NCI-H2196 treated with DMSO at 0.1 percent for 48 hours (cell line): ENCODE measurements around the gene TULP4.

Experiments used
- DNase-seq: peaks from one replicate; lab custom pipeline; 2025; ENCODE audit not compliant: unreplicated experiment; lab: John Stamatoyannopoulos, UW

TULP4 gene

DNA sequence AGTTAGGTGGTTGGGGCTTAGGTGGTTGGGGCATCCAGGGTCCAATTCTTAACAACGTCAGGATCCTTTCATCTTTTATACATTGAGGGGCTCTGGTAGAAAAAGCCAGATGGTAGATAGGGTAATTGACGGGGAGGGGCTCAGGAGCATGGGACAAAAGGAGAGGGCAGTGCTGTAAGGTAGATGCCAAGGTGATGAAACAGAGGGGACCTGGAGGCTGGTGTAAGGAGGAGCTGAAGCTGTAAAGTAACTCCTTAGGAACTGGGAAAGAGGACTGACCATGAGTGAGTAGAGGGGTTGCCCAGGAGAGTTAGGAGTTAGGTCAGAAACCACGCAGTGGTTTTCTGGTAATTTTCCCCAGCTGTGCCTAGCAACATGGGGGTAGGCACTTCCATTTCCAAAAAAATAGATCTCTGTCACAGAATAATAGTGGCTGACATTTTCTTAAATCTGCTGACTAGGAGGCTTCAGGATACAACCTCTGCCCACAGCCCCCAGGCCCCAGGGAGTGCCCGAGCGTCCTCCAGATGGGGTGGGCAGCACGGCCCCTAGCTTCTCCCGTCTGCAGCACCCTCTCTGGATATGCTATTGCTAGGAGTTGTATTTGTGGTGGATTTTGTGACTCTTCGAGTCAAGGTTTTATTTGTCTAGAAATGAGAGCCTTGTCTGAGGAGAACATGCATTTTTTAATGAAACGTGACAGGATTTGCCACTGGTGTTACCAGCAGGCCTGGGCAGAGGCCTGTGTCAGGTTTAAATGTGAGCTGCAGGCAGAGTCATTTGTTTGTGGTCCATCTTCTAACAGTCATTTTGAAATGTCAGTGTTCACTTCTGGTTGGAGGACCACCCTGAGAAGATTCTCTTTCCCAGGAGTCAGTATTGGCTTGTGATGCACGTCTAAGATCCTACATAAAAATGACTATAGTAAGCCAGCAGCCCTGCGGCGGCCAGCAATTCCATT, 44.6 kb downstream of the TULP4 start:
- no peak for DNase-seq

DNA sequence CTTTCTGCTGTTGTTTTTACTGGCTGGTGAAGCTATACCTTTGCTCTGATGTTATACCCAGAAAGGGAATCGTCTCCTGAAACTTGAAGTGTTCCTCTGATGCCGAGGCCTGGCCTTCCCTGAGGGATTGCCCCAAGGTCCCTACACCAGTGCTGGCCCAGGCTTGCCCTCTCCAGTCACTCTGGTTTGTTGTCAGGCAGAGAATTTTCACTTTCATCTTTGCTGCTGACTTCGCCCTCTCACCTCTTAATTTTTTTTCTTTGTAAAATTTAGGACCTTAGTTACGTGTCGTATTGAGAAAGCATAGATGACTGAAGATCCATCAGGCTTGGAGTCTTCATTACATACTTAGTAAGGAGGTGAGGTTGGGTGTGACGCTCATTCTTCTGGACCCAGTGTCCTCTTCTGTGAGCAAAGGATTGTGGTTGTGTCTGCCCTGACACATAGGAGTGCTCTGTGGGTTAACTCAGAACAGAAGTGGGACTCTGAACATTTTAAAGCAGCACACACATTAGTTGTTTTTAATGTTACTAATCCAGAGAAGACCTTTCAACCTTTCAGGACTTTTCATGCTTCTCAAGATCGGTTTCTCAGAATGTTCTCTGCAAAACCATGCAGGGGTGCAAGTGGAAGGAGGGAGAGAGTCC, 45.4 kb downstream of the TULP4 start:
- no peak for DNase-seq

- no peak for DNase-seq
These were observed 46.3 kb downstream of the TULP4 start for GRCh38 chr6:158358450-158359077.

GRCh38 chr6:158361068-158361467, 48.8 kb downstream of the TULP4 start:
- DNase-seq, result no peak

DNA sequence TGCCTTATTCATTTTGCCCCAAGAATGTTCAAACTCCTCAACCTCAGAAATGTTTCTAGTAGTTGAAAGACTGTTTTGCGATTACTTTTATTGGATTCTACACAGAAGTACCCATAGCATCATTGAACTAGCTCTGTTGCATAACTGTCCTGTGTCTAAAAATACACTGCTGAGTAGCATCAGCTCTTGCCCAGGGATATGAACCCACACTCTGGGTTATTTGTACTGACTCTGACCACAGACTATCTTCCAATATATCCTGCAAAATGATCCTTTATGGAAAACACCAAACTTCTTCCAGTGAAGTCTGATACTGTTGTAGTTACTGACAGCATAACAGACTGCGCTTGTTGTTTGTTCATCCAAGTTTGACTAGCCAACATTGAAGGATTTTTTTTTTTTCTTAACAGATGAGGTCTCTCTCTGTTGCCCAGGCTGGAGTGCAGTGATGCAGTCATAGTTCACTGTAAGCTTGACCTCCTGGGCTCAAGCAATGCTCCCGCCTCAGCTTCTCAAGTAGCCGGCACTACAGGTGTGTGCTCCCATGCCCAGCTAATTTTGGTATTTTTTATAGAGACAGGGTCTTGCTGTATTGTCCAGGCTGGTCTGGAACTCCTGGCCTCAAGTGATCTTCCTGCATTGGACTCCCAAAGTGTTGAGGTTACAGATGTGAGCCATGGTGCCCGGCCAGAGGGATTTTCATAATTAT, 49.9 kb downstream of the TULP4 start:
- no peak for DNase-seq

DNA sequence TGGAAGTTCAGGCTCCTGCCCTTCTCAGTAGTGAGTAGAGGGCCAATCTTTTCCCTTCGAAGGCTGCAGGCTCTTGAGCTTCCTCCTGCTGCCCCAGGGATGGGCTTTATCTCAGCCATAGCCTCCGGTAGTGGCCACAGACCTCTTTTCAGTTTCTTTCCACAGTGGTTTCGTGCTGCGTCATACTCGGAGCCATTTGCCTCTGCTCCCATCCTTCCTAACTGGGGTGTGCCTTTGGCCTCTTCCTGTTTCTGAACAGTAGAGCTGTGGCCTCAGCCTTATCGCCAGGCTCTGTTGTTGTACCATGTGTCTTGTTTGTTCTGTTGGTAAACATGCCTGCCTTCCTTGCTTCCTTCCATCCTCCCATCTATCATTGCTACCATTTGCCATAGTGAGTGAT, 54.1 kb downstream of the TULP4 start:
- no peak for DNase-seq

DNA sequence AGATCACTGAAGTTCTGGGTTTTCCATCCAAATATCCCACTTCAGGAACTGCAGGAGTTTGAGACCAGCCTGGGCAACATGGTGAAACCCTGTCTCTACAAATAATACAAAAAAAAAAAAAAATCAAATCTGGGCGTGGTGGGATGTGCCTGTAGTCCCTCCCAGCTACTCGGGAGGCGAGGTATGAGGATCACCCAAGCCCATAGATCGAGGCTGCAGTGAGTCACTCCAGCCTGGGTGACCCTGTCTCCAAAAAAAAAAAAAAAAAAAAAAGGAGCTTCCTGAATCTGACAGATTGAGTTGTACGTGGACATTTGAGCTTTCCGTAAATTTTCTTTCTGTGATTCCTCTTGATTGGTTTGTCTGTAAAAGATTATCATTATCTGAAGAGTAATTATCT, 55.6 kb downstream of the TULP4 start:
- no peak for DNase-seq

- DNase-seq, result no peak
These were observed 57.0 kb downstream of the TULP4 start for GRCh38 chr6:158369241-158369640.

GRCh38 chr6:158370805-158371204, 58.5 kb downstream of the TULP4 start:
- no peak for DNase-seq

DNA sequence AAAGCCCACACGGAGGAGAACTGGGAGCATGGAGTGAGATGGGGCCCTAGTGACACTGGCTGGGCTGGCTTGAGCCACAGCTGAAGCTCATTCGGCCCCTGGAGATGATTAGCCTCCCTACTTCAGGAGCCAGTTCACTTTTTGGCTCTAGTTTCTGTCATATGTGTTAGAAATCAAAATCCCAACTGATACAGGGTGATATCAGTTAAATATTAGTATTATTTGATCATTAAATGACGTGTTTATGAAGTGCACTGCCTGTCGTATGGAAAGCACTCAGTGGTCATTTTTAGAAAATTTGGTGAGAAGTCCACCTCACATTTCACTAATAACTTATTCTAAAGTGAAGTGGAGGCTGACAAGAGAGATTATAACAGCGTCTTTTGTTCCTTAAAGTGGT, 59.0 kb downstream of the TULP4 start:
- DNase-seq, result no peak

DNA sequence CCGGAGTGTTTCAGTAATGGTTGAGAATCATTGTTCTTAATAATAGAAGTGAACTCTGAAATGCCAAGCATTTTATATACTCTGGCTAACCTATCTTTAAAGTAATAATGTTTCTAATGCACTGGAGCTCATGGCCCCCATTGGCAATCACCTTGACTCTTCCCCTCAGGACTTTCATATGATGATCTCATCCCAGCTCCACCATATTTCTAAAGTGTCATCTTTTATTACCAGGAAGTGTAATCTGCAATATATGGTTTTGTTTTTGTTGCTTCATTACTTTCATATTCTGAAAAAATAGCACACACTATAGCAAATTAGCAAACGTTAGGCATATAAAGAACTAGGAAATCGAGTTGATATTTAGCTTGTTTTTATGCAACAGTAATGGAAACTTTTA, 60.3 kb downstream of the TULP4 start:
- DNase-seq, result no peak

DNA sequence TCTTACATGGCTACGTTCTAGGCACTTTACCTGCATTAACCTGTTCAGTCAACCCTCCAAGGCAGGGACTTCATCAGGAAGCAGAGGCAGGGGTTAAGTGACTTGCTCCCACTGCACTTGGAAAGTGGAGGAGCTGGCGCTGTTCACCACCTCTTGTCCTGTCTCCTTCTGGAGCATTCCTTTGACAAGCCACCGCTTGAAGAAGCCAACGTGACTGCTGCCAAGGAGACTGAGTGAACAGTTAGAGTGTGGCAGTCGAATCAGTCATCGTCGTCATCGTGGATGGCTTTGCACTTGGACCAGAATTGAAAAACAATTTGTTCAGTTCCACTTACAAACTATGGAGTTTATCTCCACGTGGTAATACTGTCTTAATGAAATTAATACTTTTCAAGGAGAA, 60.9 kb downstream of the TULP4 start:
- DNase-seq, result no peak

DNA sequence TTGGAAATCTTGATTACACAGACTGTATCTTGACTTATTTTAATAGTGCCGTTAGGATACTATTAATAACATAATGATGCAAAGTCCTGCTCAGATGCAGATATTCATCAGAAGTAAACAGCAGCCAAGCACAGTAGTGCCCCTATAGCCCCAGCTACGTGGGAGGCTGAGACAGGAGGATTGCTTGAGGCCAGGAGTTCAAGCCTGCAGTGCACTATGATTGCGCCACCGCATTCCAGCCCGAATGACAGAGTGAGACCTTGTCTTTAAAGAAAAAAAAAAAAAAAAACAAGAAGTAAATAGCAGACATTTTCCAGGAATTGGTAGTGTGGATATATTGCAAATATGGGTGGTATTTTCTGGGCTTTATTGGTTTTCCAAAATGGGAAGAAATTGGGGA, 61.8 kb downstream of the TULP4 start:
- no peak for DNase-seq

- no peak for DNase-seq
These were observed 64.4 kb downstream of the TULP4 start for GRCh38 chr6:158376631-158377081.

DNA sequence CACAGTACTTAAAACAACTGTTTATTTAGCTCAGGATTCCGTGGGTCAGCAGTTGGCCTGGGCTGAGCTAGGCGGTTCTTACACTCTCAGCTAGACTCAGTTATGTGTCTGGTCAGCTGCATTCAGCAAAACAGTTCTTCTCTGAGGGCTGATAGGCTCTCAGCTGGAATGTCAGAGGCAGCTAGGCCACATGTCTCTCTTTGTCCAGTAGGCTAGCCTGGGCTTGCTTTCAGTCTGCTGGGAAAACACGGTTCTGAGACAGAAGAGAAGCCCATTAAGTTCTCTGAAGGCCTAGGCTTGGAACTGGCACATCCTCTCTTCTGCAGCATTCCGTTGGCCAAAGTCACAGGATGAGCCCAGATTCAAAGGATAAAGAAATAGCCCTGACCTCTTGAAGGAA, 65.6 kb downstream of the TULP4 start:
- peak; percentile 39 for DNase-seq

DNA sequence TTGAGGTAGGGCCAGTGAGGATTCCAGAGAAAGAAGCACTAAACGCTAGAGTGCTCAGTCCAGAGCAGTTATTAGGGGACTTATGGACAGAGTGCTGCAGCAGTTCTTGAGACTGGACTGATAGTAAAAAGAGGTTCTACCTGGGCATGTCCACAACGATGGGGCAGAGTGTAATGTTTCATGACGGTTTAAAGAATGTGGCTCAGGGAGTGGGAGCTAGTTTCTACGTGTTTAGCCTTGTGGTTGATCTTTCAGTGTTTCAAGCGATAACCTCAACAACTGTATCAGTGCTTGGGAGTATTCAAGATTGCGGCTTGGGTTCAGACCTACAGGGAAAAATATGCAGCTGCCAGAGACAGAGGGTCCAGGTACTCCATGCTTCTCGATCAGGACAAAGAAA, 67.1 kb downstream of the TULP4 start:
- DNase-seq, result no peak

- DNase-seq, result no peak
These were observed 68.9 kb downstream of the TULP4 start for GRCh38 chr6:158381214-158381613.

DNA sequence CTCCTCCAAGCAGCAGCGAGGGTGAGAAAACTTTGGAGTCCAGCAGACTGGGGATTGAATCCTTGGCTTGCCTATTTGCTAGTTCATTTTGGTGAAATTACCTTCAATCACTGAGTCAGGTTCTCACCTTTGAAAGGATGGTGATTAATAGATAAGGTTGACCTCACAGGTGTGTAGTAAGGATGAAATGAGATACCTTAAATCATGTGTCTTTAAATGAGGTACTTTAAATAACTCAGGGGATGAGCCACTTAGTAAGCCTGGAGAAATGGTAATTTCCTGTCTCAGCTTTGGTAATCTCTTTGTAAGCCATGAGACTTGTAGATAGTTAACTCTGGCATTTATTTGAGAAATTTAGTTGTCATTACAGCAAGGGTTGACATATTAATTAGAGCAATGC, 70.2 kb downstream of the TULP4 start:
- DNase-seq, result no peak

- no peak for DNase-seq
These were observed 70.8 kb downstream of the TULP4 start for GRCh38 chr6:158383057-158383456.

GRCh38 chr6:158383542-158383941, 71.3 kb downstream of the TULP4 start:
- no peak for DNase-seq

GRCh38 chr6:158384671-158385110, 72.4 kb downstream of the TULP4 start:
- no peak for DNase-seq
